HL-60 (cell line): ENCODE data around the gene NCCRP1.

Experiments used
- DNase-seq, 2 experiments: peaks; one replicate each; pipeline ENCODE4 v3.0.0-alpha.2; 2010 to 2020; ENCODE audit warnings: low read depth in 1 of 2, low spot score in 1 of 2
- H3K27ac ChIP-seq: fragments of 250-450 bp; sonication (Bioruptor Pico); replicated peaks from 2 replicates; pipeline ENCODE4 v1.5.1; 2020; ENCODE audit warnings: mild to moderate bottlenecking, moderate library complexity
- H3K27me3 ChIP-seq: fragments of 250-450 bp; sonication (Bioruptor Pico); 2 replicates; pipeline ENCODE4 v1.5.1; 2021; ENCODE audit warnings: mild to moderate bottlenecking, moderate library complexity; ENCODE audit not compliant: insufficient read depth, poor library complexity, severe bottlenecking
- H3K4me3 ChIP-seq: replicated peaks from 2 replicates; pipeline ENCODE4 v1.5.1; 2011; ENCODE audit warnings: mild to moderate bottlenecking, control low read depth, low read length; ENCODE audit not compliant: insufficient read depth
- CTCF ChIP-seq: IDR thresholded peaks from one replicate; pipeline ENCODE4 v1.5.1; 2011; ENCODE audit warnings: low read length, control low read depth, inconsistent platforms; ENCODE audit not compliant: insufficient read depth
- GABPA ChIP-seq: IDR thresholded peaks from 2 replicates; pipeline ENCODE4 v1.6.1; 2012; ENCODE audit warnings: low read depth
- POLR2AphosphoS5 ChIP-seq: IDR thresholded peaks from 2 replicates; pipeline ENCODE4 v1.6.1; 2012; ENCODE audit warnings: low read depth
- REST ChIP-seq: IDR thresholded peaks from 2 replicates; pipeline ENCODE4 v1.6.1; 2012; ENCODE audit warnings: low read depth; ENCODE audit not compliant: insufficient replicate concordance
- SPI1 ChIP-seq: IDR thresholded peaks from 2 replicates; pipeline ENCODE4 v1.6.1; 2012; ENCODE audit warnings: low read depth, mild to moderate bottlenecking, borderline replicate concordance

NCCRP1 gene

GRCh38 chr19:39155741-39156140 lies 41.0 kb upstream of the NCCRP1 start:
- no peak overlapping the region for H3K4me3 ChIP-seq
- H3K27ac ChIP-seq: no peak overlapping the region

GRCh38 chr19:39156326-39157230 lies 40.2 kb upstream of the NCCRP1 start:
- H3K4me3 ChIP-seq: no peak overlapping the region
- TF ChIP-seq CTCF: no peak
- no peak for TF ChIP-seq POLR2AphosphoS5
- TF ChIP-seq SPI1: no peak
- TF ChIP-seq REST: no peak
- TF ChIP-seq GABPA: no peak
- DNase-seq: no peak
- no peak overlapping the region for H3K27ac ChIP-seq
- H3K27me3 ChIP-seq: no peaks in the 10 kb centered on the region

More at GRCh38 chr19:39155741-39156140, 41.0 kb upstream of the NCCRP1 start:
- no peak for TF ChIP-seq GABPA
- TF ChIP-seq CTCF: no peak
- DNase-seq: no peak
- H3K27me3 ChIP-seq: no peaks in the 10 kb centered on the region

- TF ChIP-seq SPI1 (no peak), REST (no peak), CTCF (no peak), GABPA (no peak), POLR2AphosphoS5 (no peak)
- H3K27ac ChIP-seq: no peak overlapping the region
- DNase-seq: no peak
- H3K4me3 ChIP-seq: no peak overlapping the region
- no peaks in the 10 kb centered on the region for H3K27me3 ChIP-seq
These were observed 39.3 kb upstream of the NCCRP1 start for GRCh38 chr19:39157275-39157996.
